ENCODE data around the gene RCAN2.

The RCAN2 gene

GRCh38 chr6:46525583-46525982 is 34.3 kb upstream of the RCAN2 start:
- H3K4me3 ChIP-seq (ENCODE audit: low read depth, low read length): no peak overlapping the region
- no peak for DNase-seq (ENCODE audit: low read depth)
- no peak for TF ChIP-seq CTCF (IDR thresholded peaks at IDR 0.05; ENCODE audit: low read depth, low read length, missing control alignments)
- in situ Hi-C loops (cut with HindIII; ENCODE audit: low sequenced_read_pairs): no loop called here

GRCh38 chr6:46521464-46521971 is 30.3 kb upstream of the RCAN2 start:
- H3K4me3 ChIP-seq (ENCODE audit: low read depth, low read length): no peak overlapping the region
- no peak for DNase-seq (ENCODE audit: low read depth)
- in situ Hi-C loops (cut with HindIII; ENCODE audit: low sequenced_read_pairs): no loop called here
- TF ChIP-seq CTCF (IDR thresholded peaks at IDR 0.05; ENCODE audit: low read depth, low read length, missing control alignments): no peak

GRCh38 chr6:46517202-46517601 is 26.0 kb upstream of the RCAN2 start:
- in situ Hi-C loops (cut with HindIII; ENCODE audit: low sequenced_read_pairs): no loop called here
- DNase-seq (ENCODE audit: low read depth): no peak
- TF ChIP-seq CTCF (IDR thresholded peaks at IDR 0.05; ENCODE audit: low read depth, low read length, missing control alignments): no peak
- no peak overlapping the region for H3K4me3 ChIP-seq (ENCODE audit: low read depth, low read length)

- in situ Hi-C loops (cut with HindIII; ENCODE audit: low sequenced_read_pairs): no loop called here
- no peak for TF ChIP-seq CTCF (IDR thresholded peaks at IDR 0.05; ENCODE audit: low read depth, low read length, missing control alignments)
- no peak overlapping the region for H3K4me3 ChIP-seq (ENCODE audit: low read depth, low read length)
- DNase-seq (ENCODE audit: low read depth): no peak
Measured at GRCh38 chr6:46513533-46513932, 22.3 kb upstream of the RCAN2 start.

GRCh38 chr6:46511320-46511719 is 20.1 kb upstream of the RCAN2 start:
- H3K4me3 ChIP-seq (ENCODE audit: low read depth, low read length): no peak overlapping the region
- in situ Hi-C loops (cut with HindIII; ENCODE audit: low sequenced_read_pairs): no loop called here
- DNase-seq (ENCODE audit: low read depth): no peak
- TF ChIP-seq CTCF (IDR thresholded peaks at IDR 0.05; ENCODE audit: low read depth, low read length, missing control alignments): no peak

GRCh38 chr6:46510651-46511050 is 19.4 kb upstream of the RCAN2 start:
- TF ChIP-seq CTCF (IDR thresholded peaks at IDR 0.05; ENCODE audit: low read depth, low read length, missing control alignments): no peak
- in situ Hi-C loops (cut with HindIII; ENCODE audit: low sequenced_read_pairs): no loop called here
- DNase-seq (ENCODE audit: low read depth): peak; percentile 79

More at GRCh38 chr6:46510651-46511050, 19.4 kb upstream of the RCAN2 start:
- no peak overlapping the region for H3K4me3 ChIP-seq (ENCODE audit: low read depth, low read length)
